Activated CD4-positive, alpha-beta memory T cell treated with anti-CD3 and anti-CD28 coated beads for 36 hours (primary cell): ENCODE results near the gene PATL1. TPM values are rescaled to one million over a fixed set of nuclear protein-coding genes. Genes with fewer than 3 reads are reported as not detected.

Experiments
- CTCF ChIA-PET: fragments of 350-600 bp; sonication (Branson Sonifier 250); formaldehyde crosslinking; loops from one replicate; lab custom pipeline; 2021; ENCODE audit warnings: antibody characterized with exemption, inconsistent platforms; lab: Charles Lee
- POLR2A ChIA-PET: fragments of 350-600 bp; sonication (Branson Sonifier 250); formaldehyde crosslinking; loops from one replicate; lab custom pipeline; 2021; ENCODE audit warnings: antibody characterized with exemption; lab: Charles Lee
- DNase-seq: peaks from one replicate; pipeline ENCODE4 v3.0.0-alpha.2; 2020
- H3K27ac Mint-ChIP-seq: one replicate; pipeline ENCODE4 v1.8.0; 2021; ENCODE audit warnings: mixed read lengths
- H3K27me3 Mint-ChIP-seq: one replicate; pipeline ENCODE4 v1.8.0; 2021; ENCODE audit warnings: mixed read lengths
- H3K36me3 Mint-ChIP-seq: one replicate; pipeline ENCODE4 v1.8.0; 2021; ENCODE audit warnings: mixed read lengths
- H3K4me1 Mint-ChIP-seq: one replicate; pipeline ENCODE4 v1.8.0; 2021; ENCODE audit warnings: low read depth, mixed read lengths
- H3K4me3 Mint-ChIP-seq: one replicate; pipeline ENCODE4 v1.8.0; 2021; ENCODE audit warnings: mild to moderate bottlenecking, mixed read lengths
- H3K9me3 Mint-ChIP-seq: one replicate; pipeline ENCODE4 v1.8.0; 2021; ENCODE audit warnings: mixed read lengths
- intact Hi-C: fragments of 100-400 bp; cut with micrococcal nuclease; formaldehyde crosslinking; loops from one replicate; pipeline ENCODE4 v1.15.1; 2023
- total RNA-seq, 2 experiments: library from RNA; stranded (reverse); gene quantifications; one replicate each; pipeline ENCODE4 v1.2.3, GENCODE V29; 2021

Gene PATL1
- total RNA-seq, 2 experiments from 2014 or later, result 58.3 to 62.3 TPM

DNA sequence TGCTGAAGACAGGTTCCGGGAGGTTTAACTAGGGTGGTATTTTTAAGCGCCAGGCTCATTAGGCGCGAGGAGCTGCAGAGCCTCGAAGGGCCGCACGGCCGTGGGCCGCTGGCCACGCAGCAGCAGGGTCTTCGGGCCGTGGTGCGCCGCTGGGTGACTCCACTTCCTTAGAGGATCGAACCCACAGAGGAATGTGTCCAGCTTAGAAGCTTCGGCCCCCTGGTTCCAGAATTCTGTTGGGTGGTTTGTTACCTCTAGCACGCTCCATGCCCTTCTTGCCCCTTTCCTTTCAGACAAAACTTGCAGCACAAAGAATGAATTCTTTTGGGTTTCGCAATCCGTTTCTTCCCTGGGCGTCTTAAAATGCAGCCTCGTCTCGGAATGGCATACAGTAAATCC is 773 bp upstream of the PATL1 start:
- ChIA-PET CTCF (interaction anchor here (0.6 to 2.0 kb wide), 8 partner anchors 8 to 132 kb away, joined by 3 to 12 read pairs (median 5); partner anchors contain the start of gene OSBP), POLR2A (interaction anchor here (0.6 to 2.0 kb wide), 8 partner anchors 24 to 1149 kb away, joined by 3 to 23 read pairs (median 4); partner anchors contain the start of gene OSBP)
- intact Hi-C loops, result loop anchor here (1.0 to 10.0 kb wide), 7 partner anchors 53 to 1091 kb away; partner anchors contain the start of genes FAM111A, MRPL16 and ZFP91
- DNase-seq, result no peak
- peaks cover 36% of the 10 kb centered on the region for H3K4me1 Mint-ChIP-seq
- peak overlapping the region; percentile 97 for H3K27ac Mint-ChIP-seq
- H3K9me3 Mint-ChIP-seq, result no peaks in the 10 kb centered on the region
- peak overlapping the region; percentile 95 for H3K4me3 Mint-ChIP-seq
- H3K27me3 Mint-ChIP-seq, result no peaks in the 10 kb centered on the region
- peaks cover 21% of the 10 kb centered on the region for H3K36me3 Mint-ChIP-seq

DNA sequence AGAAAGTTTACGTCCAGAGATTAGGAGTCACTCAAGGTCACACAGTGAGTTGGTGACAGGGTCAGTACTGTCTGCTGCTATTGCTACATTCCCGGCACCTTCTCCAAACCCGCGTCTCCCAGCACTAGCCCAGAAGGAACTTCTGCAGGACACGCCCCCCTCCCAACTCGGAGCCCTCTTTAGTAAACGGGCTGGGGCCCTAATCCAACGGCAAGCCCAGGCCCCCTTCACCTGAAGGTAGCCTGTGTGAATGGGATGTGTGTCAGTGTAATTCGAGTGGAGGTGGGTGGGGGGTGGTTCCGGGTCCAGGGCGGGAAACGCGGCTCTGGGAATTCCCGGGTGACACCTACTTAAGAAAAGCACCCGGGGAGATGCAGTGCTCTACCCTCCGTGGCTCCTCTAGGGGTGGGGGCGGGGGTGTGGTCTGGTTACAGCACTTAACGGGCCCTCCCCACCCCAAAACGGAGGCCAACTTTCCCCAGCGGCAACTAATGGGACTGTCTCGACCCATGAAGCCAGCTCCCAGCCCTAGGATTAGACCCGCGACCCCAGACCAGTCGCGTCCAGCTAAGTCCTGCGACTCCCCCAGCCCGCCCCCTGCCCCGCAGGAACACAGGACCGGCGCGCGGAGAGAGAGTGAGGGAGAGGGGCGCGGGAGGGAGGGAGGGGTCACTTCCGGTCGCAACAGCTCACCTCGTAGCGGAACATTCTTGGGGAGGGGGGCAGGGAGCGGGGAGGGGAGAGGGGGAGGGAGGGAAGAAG is 468 bp downstream of the PATL1 start:
- Mint-ChIP-seq H3K27me3 (no peaks in the 10 kb centered on the region), H3K27ac (peak overlapping the region; percentile 92), H3K36me3 (peaks cover 26% of the 10 kb centered on the region), H3K9me3 (no peaks in the 10 kb centered on the region), H3K4me3 (peak overlapping the region; percentile 88), H3K4me1 (peaks cover 39% of the 10 kb centered on the region)
- ChIA-PET POLR2A (interaction anchor here (0.9 to 2.0 kb wide), 6 partner anchors 15 to 108 kb away, joined by 3 to 23 read pairs (median 4); partner anchors contain the start of gene OSBP), CTCF (interaction anchor here (0.9 to 2.0 kb wide), 7 partner anchors 9 to 133 kb away, joined by 3 to 12 read pairs (median 5); partner anchors contain the start of gene OSBP)
- DNase-seq, result peak; percentile 81
- intact Hi-C loops, result loop anchor here (2.0 to 10.0 kb wide), 3 partner anchors 131 to 1090 kb away; partner anchors contain the start of genes FAM111A and ZFP91

DNA sequence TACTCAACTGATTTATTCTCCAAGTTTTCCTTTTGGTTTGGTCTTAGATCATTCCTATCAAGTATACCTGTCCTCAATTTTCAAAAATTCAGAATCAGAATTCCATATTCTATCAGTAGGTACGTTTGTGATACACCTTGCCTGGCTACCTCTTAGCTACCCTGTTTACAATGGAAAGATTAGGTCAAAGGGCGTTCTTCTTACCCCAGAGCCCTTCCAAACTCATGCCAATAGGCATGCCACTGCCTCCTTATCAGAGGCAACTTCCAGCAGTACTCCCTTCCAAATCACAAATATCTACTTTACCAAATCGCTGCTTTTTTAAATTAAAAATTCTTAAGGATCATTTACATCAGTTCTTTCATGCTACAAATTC is 1.0 kb downstream of the PATL1 start:
- intact Hi-C loops, result loop anchor here (2.0 to 10.0 kb wide), 3 partner anchors 130 to 1089 kb away; partner anchors contain the start of genes FAM111A and ZFP91
- CTCF ChIA-PET, result interaction anchor here (0.7 kb wide), 1 partner anchor 119 kb away, joined by 3 read pairs; no protein-coding TSS in a partner anchor
- H3K27me3 Mint-ChIP-seq, result no peaks in the 10 kb centered on the region
- no peaks in the 10 kb centered on the region for H3K9me3 Mint-ChIP-seq
- H3K27ac Mint-ChIP-seq, result peak overlapping the region; percentile 92
- peaks cover 29% of the 10 kb centered on the region for H3K36me3 Mint-ChIP-seq
- peak overlapping the region; percentile 88 for H3K4me3 Mint-ChIP-seq
- DNase-seq, result no peak
- POLR2A ChIA-PET, result interaction anchor here (1.4 kb wide), 1 partner anchor 15 kb away, joined by 4 read pairs; no protein-coding TSS in a partner anchor
- peaks cover 43% of the 10 kb centered on the region for H3K4me1 Mint-ChIP-seq

DNA sequence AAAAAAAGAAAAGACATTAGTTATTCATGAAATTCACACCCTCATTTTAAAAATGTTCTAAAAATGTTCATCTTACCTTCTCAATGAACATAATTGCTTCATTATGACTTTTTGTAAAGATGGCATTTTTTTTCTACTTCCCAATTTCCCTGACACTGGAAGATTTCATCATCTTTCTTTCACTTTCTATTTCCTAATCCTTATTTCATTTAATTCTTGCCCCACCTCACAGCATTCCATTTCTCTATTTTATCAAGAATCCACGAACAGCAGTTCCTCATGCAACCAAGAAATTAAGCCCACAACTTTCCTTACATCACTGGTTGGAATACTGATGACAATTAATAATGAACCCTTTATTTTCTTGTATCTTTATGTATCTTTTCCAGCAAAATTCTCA is 1.9 kb downstream of the PATL1 start:
- Mint-ChIP-seq H3K9me3 (no peaks in the 10 kb centered on the region), H3K4me3 (peak overlapping the region; percentile 17), H3K36me3 (peaks cover 32% of the 10 kb centered on the region), H3K4me1 (peaks cover 46% of the 10 kb centered on the region), H3K27ac (peak overlapping the region; percentile 39), H3K27me3 (no peaks in the 10 kb centered on the region)
- DNase-seq, result no peak
- ChIA-PET POLR2A (no interaction called here), CTCF (interaction anchor here (0.7 kb wide), 1 partner anchor 118 kb away, joined by 3 read pairs; no protein-coding TSS in a partner anchor)
- intact Hi-C loops, result loop anchor here (5.0 to 10.0 kb wide), 2 partner anchors 130 to 522 kb away; partner anchors contain the start of gene FAM111A

DNA sequence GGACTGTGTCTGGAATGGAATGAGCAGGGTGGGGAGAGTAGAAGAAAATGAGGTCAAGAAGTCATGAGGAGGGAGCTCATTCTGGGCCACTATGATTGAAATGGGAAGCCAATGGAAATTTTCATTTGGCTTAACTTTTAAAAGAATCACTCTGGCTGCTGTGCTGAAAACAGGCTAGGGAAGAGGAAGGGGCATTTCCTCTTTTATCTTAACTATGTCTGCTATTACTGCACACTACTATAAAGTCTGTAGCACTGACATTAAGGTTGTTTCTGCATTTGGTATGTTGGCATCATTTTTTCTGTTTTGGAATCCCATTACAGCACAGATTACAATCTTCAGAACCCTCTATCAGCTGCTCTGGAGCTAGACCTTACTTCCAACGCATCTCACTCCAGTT is 8.2 kb downstream of the PATL1 start:
- intact Hi-C loops, result loop anchor here (10.0 kb wide), 1 partner anchor 516 kb away; the partner anchor contains the start of gene FAM111A
- Mint-ChIP-seq H3K9me3 (no peaks in the 10 kb centered on the region), H3K27ac (peak overlapping the region; percentile 46), H3K4me1 (peaks cover 32% of the 10 kb centered on the region), H3K36me3 (peaks cover 59% of the 10 kb centered on the region), H3K27me3 (no peaks in the 10 kb centered on the region), H3K4me3 (no peak overlapping the region)
- CTCF ChIA-PET, result interaction anchor here (0.6 to 1.7 kb wide), 2 partner anchors 122 to 123 kb away, joined by 6 read pairs; no protein-coding TSS in a partner anchor
- POLR2A ChIA-PET, result no interaction called here
- no peak for DNase-seq

DNA sequence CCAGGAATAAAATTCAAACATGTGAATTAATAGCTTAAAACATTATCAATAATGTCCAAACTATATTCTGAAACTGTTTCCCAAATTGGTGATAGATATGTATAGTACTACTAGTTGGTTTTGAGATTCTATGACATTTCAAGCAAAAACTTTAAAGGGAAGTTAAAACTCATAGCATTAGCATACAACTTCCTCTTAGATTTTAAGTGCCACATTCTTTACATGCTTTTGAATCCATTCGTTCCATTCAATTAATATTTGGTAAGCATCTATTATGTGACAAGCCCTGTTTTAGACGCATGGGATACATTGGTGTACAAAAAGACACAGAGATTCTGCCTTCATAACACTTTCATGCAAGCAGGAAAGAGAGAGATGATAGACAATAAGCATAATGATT is 8.9 kb downstream of the PATL1 start:
- DNase-seq, result no peak
- intact Hi-C loops, result loop anchor here (10.0 kb wide), 1 partner anchor 515 kb away; the partner anchor contains the start of gene FAM111A
- Mint-ChIP-seq H3K4me3 (no peak overlapping the region), H3K27me3 (no peaks in the 10 kb centered on the region), H3K4me1 (peaks cover 26% of the 10 kb centered on the region), H3K27ac (peak overlapping the region; percentile 46), H3K36me3 (peaks cover 60% of the 10 kb centered on the region), H3K9me3 (no peaks in the 10 kb centered on the region)
- CTCF ChIA-PET, result interaction anchor here (0.7 to 1.7 kb wide), 2 partner anchors 9 to 123 kb away, joined by 3 to 6 read pairs; no protein-coding TSS in a partner anchor
- POLR2A ChIA-PET, result no interaction called here

DNA sequence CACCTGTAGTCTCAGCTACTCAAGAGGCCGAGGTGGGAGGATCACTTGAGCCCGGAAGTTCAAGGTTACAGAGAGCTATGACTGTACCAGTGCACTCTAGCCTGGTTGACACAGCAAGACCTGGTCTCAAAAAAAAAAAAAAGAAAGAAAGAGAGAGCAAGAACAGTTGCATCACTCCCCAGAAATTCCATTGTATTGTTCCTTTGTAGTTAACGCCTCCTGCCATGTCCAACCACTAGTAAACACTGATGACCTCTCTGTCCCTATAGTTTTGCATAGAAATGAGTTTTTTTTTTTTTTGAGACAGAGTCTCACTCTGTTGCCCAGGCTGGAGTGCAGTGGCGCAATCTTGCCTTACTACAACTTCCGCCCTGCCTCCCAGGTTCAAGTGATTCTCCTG is 10.8 kb downstream of the PATL1 start:
- H3K4me1 Mint-ChIP-seq, result peaks cover 17% of the 10 kb centered on the region
- no peaks in the 10 kb centered on the region for H3K27me3 Mint-ChIP-seq
- POLR2A ChIA-PET, result no interaction called here
- no peaks in the 10 kb centered on the region for H3K9me3 Mint-ChIP-seq
- H3K27ac Mint-ChIP-seq, result no peak overlapping the region
- no peak for DNase-seq
- intact Hi-C loops, result no loop called here
- CTCF ChIA-PET, result no interaction called here
- no peak overlapping the region for H3K4me3 Mint-ChIP-seq
- peaks cover 61% of the 10 kb centered on the region for H3K36me3 Mint-ChIP-seq

DNA sequence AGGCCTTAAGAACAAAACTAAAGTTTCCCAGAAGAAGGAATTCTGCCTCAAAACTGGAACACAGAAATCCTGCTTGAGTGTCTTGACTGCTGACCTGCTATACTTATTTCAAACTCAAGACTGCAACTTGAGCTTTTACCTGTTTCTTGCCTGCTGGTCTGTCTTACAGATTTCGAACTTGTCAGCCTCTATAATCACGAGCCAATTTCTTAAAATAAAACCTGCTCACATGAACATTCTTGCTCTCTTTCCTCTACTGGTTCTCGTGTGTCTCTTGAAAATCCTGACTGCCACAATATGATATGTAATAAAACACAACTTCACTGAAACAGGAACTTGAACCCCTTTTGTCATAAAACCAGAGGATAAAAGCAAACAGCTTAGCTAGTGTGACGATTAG is 13.9 kb downstream of the PATL1 start:
- DNase-seq, result no peak
- Mint-ChIP-seq H3K27ac (no peak overlapping the region), H3K27me3 (no peaks in the 10 kb centered on the region), H3K9me3 (no peaks in the 10 kb centered on the region), H3K36me3 (peaks cover 76% of the 10 kb centered on the region), H3K4me3 (no peak overlapping the region), H3K4me1 (no peaks in the 10 kb centered on the region)
- ChIA-PET CTCF (no interaction called here), POLR2A (no interaction called here)
- intact Hi-C loops, result no loop called here

DNA sequence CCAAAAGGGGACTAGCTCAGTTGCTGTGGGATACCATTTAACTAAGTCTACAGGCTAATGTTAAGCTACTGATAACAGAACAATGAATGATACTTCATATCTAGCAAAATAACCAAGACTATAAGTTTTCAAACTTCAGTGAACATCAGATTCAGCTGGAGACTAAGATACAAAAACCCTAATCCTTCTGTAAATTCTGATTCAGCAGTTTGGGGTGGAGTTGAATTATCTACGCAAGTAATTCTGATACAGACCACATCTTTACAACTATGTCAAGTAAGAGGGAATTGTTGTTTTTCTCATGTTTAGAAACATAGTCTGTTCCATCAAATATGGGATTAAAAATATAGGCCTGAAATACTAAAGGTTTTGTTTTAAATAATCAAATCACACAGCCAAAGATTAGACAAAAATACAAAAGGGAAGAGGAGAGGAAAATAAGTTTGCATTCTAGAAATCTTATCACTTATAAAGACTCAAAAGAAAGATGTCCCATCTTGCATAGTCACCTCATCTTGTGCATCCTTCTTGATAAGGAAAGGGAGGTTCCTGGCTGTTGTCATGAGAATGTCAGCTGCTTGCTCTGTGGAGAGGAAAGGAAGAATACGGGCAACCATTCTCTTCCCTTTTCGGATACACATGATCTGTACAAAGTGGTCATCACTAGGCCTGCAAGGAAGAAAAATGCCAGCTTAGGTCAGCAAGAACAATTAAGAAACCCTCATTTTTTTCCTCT is 21.4 kb downstream of the PATL1 start:
- ChIA-PET CTCF (no interaction called here), POLR2A (no interaction called here)
- intact Hi-C loops, result no loop called here
- Mint-ChIP-seq H3K36me3 (peaks cover 72% of the 10 kb centered on the region), H3K9me3 (no peaks in the 10 kb centered on the region), H3K27me3 (no peaks in the 10 kb centered on the region), H3K4me1 (no peaks in the 10 kb centered on the region), H3K27ac (no peak overlapping the region), H3K4me3 (no peak overlapping the region)
- no peak for DNase-seq

DNA sequence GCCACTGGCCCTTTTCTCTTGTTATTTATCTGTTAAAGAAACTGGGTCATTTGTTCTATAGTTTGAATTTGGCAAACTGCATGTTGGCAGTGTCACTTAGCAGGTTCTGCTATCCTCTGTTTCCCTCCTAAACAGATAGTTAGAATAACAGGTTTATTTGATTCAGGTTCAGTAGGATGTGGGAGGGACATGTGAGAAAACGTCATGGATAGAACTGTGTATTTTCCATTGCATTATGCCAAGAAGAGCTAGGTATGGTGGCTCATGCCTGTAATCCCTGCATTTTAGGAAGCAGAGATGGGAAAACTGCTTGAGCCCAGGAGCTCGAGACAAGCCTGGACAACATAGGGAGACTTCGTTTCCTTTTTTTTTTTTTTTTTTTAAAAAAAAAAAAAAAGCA is 24.3 kb downstream of the PATL1 start:
- intact Hi-C loops, result no loop called here
- DNase-seq, result no peak
- ChIA-PET POLR2A (no interaction called here), CTCF (no interaction called here)
- H3K27ac Mint-ChIP-seq, result no peak overlapping the region
- no peaks in the 10 kb centered on the region for H3K4me1 Mint-ChIP-seq
- no peaks in the 10 kb centered on the region for H3K27me3 Mint-ChIP-seq
- no peak overlapping the region for H3K4me3 Mint-ChIP-seq
- peaks cover 67% of the 10 kb centered on the region for H3K36me3 Mint-ChIP-seq
- no peaks in the 10 kb centered on the region for H3K9me3 Mint-ChIP-seq

DNA sequence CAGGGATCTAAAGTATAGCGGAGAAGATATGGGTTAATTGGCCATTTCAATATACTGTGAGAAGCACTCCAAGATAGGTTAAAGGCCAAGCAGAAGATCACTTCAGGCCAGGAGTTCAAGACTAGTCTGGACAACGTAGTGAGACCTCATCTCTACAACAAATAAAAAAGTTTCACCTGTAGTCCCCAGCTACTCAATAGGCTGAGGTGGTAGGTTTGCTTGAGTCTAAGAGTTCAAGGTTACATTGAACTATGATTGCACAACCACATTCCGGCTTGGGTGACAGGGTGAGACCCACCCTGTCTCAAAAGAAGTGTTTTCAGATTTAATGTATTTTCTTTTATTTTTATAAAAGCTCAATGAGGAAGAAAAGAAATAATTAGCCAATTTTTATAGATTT is 25.4 kb downstream of the PATL1 start:
- Mint-ChIP-seq H3K4me1 (no peaks in the 10 kb centered on the region), H3K9me3 (no peaks in the 10 kb centered on the region), H3K27ac (no peak overlapping the region), H3K36me3 (peaks cover 69% of the 10 kb centered on the region), H3K4me3 (no peak overlapping the region), H3K27me3 (no peaks in the 10 kb centered on the region)
- no peak for DNase-seq
- CTCF ChIA-PET, result no interaction called here
- intact Hi-C loops, result no loop called here
- POLR2A ChIA-PET, result no interaction called here
